SK-N-SH treated with all-trans-retinoic acid at 6 μM for 48 hours (cell line): ENCODE results near the gene ITGA8.
"Not testable (repeated sequence)": the region's sequence is repeated elsewhere in the genome, so short reads cannot be mapped to it uniquely, and the experiment has no call there.

Source experiments
- ATAC-seq: fragments of 200-7000 bp; cut with Tn5 transposase; 3 replicates; pipeline ENCODE4 v1.9.1; 2020; ENCODE audit warnings: mild to moderate bottlenecking, moderate library complexity
- ARNTL ChIP-seq: fragments of 450-650 bp; formaldehyde crosslinking; IDR thresholded peaks from 2 replicates; pipeline ENCODE4 v1.5.0; 2020; ENCODE audit warnings: low read depth, mild to moderate bottlenecking, moderate library complexity, borderline replicate concordance
- BACH2 ChIP-seq: fragments of 250-450 bp; sonication (Bioruptor Pico); IDR thresholded peaks from 2 replicates; pipeline ENCODE4 v1.9.0; 2021; ENCODE audit warnings: mild to moderate bottlenecking, borderline replicate concordance
- CREB5 ChIP-seq: fragments of 250-450 bp; sonication (Bioruptor Pico); IDR thresholded peaks from 2 replicates; pipeline ENCODE4 v1.5.1; 2020; ENCODE audit warnings: low read depth, mild to moderate bottlenecking, moderate library complexity
- CSDC2 ChIP-seq: fragments of 250-450 bp; sonication (Bioruptor Pico); IDR thresholded peaks from 2 replicates; pipeline ENCODE4 v1.5.0; 2020; ENCODE audit warnings: mild to moderate bottlenecking, moderate library complexity
- CSRNP3 ChIP-seq: fragments of 250-450 bp; sonication (Bioruptor Pico); IDR thresholded peaks from 2 replicates; pipeline ENCODE4 v1.5.1; 2021; ENCODE audit warnings: mild to moderate bottlenecking, moderate library complexity
- GLIS3 ChIP-seq: fragments of 250-450 bp; sonication (Bioruptor Pico); IDR thresholded peaks from 2 replicates; pipeline ENCODE4 v1.5.0; 2020; ENCODE audit warnings: mild to moderate bottlenecking, moderate library complexity
- ISL1 ChIP-seq: fragments of 250-450 bp; sonication (Bioruptor Pico); IDR thresholded peaks from 2 replicates; pipeline ENCODE4 v2.1.2; 2022; ENCODE audit warnings: mild to moderate bottlenecking, moderate library complexity
- OSR1 ChIP-seq: fragments of 250-450 bp; sonication (Bioruptor Pico); IDR thresholded peaks from 2 replicates; pipeline ENCODE4 v1.8.0; 2022; ENCODE audit warnings: moderate library complexity, mild to moderate bottlenecking, inconsistent platforms
- PATZ1 ChIP-seq: fragments of 250-450 bp; sonication (Bioruptor Pico); IDR thresholded peaks from 2 replicates; pipeline ENCODE4 v1.8.0; 2020; ENCODE audit warnings: mild to moderate bottlenecking, moderate library complexity, borderline replicate concordance
- POU6F1 ChIP-seq: fragments of 250-450 bp; sonication (Bioruptor Pico); IDR thresholded peaks from 2 replicates; pipeline ENCODE4 v1.8.0; 2021; ENCODE audit warnings: low read depth, mild to moderate bottlenecking, moderate library complexity, borderline replicate concordance
- PPARA ChIP-seq: fragments of 250-450 bp; sonication (Bioruptor Pico); IDR thresholded peaks from 2 replicates; pipeline ENCODE4 v1.5.0; 2020; ENCODE audit warnings: mild to moderate bottlenecking, borderline replicate concordance
- RARB ChIP-seq: fragments of 250-450 bp; sonication (Bioruptor Pico); IDR thresholded peaks from 2 replicates; pipeline ENCODE4 v1.8.0; 2021; ENCODE audit warnings: mild to moderate bottlenecking, moderate library complexity
- SNAI2 ChIP-seq: fragments of 250-450 bp; sonication (Bioruptor Pico); IDR thresholded peaks from 2 replicates; pipeline ENCODE4 v1.5.0; 2020; ENCODE audit warnings: mild to moderate bottlenecking, moderate library complexity
- TCF4 ChIP-seq: fragments of 250-450 bp; sonication (Bioruptor Pico); IDR thresholded peaks from 2 replicates; pipeline ENCODE4 v1.8.0; 2021; ENCODE audit warnings: mild to moderate bottlenecking, moderate library complexity, borderline replicate concordance
- TOX ChIP-seq: fragments of 250-450 bp; sonication (Bioruptor Pico); IDR thresholded peaks from 2 replicates; pipeline ENCODE4 v1.8.0; 2021; ENCODE audit warnings: mild to moderate bottlenecking, moderate library complexity, borderline replicate concordance
- TSHZ2 ChIP-seq: fragments of 250-450 bp; sonication (Bioruptor Pico); IDR thresholded peaks from 2 replicates; pipeline ENCODE4 v1.5.0; 2020; ENCODE audit warnings: mild to moderate bottlenecking, moderate library complexity
- ZC3H10 ChIP-seq: fragments of 250-450 bp; sonication (Bioruptor Pico); IDR thresholded peaks from 2 replicates; pipeline ENCODE4 v1.5.1; 2021; ENCODE audit warnings: mild to moderate bottlenecking, moderate library complexity
- ZFP3 ChIP-seq: fragments of 250-450 bp; sonication (Bioruptor Pico); IDR thresholded peaks from 2 replicates; pipeline ENCODE4 v1.5.0; 2020; ENCODE audit warnings: mild to moderate bottlenecking, moderate library complexity
- ZFP30 ChIP-seq: fragments of 450-650 bp; formaldehyde crosslinking; IDR thresholded peaks from 2 replicates; pipeline ENCODE4 v1.5.0; 2022; ENCODE audit warnings: mild to moderate bottlenecking, moderate library complexity
- ZNF565 ChIP-seq: fragments of 450-650 bp; formaldehyde crosslinking; conservative IDR thresholded peaks from 2 replicates; pipeline ENCODE4 v1.5.0; 2020; ENCODE audit warnings: low read depth, mild to moderate bottlenecking, moderate library complexity
- ZNF70 ChIP-seq: fragments of 450-650 bp; formaldehyde crosslinking; IDR thresholded peaks from 2 replicates; pipeline ENCODE4 v1.5.0; 2020; ENCODE audit warnings: mild to moderate bottlenecking, moderate library complexity
- ZNF8 ChIP-seq: fragments of 450-650 bp; formaldehyde crosslinking; IDR thresholded peaks from 2 replicates; pipeline ENCODE4 v1.5.0; 2020; ENCODE audit warnings: mild to moderate bottlenecking, moderate library complexity

Gene ITGA8

GRCh38 chr10:15632456-15633091, 87.1 kb downstream of the ITGA8 start:
- TF ChIP-seq TOX (CRISPR knock-in tag) (no peak), BACH2 (CRISPR knock-in tag) (no peak), ZNF8 (CRISPR knock-in tag) (no peak), ZFP3 (CRISPR knock-in tag) (no peak), GLIS3 (CRISPR knock-in tag) (no peak), ZFP30 (CRISPR knock-in tag) (no peak), CREB5 (CRISPR knock-in tag) (no peak), ZNF565 (CRISPR knock-in tag) (no peak), PPARA (CRISPR knock-in tag) (no peak), POU6F1 (CRISPR knock-in tag) (no peak), RARB (no peak), CSRNP3 (CRISPR knock-in tag) (no peak), ISL1 (no peak), ZNF70 (CRISPR knock-in tag) (no peak), ARNTL (CRISPR knock-in tag) (no peak)
- no peak for ATAC-seq

DNA sequence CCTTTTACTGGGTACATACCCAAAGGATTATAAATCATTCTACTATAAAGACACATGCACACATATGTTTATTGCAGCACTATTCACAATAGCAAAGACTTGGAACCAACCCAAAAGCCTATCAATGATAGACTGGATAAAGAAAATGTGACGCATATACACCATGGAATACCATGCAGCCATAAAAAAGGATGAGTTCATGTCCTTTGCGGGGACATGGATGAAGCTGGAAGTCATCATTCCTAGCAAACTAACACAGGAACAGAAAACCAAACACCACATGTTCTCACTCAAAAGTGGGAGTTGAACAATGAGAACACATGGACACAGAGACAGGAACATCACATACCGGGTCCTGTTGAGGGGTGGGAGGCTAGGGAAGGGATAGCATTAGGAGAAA, 88.5 kb downstream of the ITGA8 start:
- not testable (repeated sequence) for ATAC-seq

GRCh38 chr10:15630353-15630752, 89.4 kb downstream of the ITGA8 start:
- no peak for TF ChIP-seq SNAI2 (CRISPR knock-in tag)
- TF ChIP-seq ISL1: no peak
- TF ChIP-seq PATZ1 (CRISPR knock-in tag): no peak
- no peak for TF ChIP-seq ARNTL (CRISPR knock-in tag)
- TF ChIP-seq CSDC2 (CRISPR knock-in tag): no peak
- no peak for TF ChIP-seq CSRNP3 (CRISPR knock-in tag)
- TF ChIP-seq RARB: no peak
- TF ChIP-seq ZFP30 (CRISPR knock-in tag): no peak
- TF ChIP-seq TCF4 (CRISPR knock-in tag): no peak
- TF ChIP-seq BACH2 (CRISPR knock-in tag): no peak
- no peak for TF ChIP-seq CREB5 (CRISPR knock-in tag)
- no peak for TF ChIP-seq ZC3H10
- TF ChIP-seq TSHZ2 (CRISPR knock-in tag): no peak
- TF ChIP-seq TOX (CRISPR knock-in tag): no peak
- no peak for TF ChIP-seq ZNF565 (CRISPR knock-in tag)
- no peak for TF ChIP-seq GLIS3 (CRISPR knock-in tag)
- TF ChIP-seq ZNF8 (CRISPR knock-in tag): no peak
- TF ChIP-seq OSR1: no peak
- no peak for TF ChIP-seq ZFP3 (CRISPR knock-in tag)

More at GRCh38 chr10:15630353-15630752, 89.4 kb downstream of the ITGA8 start:
- ATAC-seq: no peak
